GM19372 (cell line): ENCODE results near the gene SMIM7.
"Not testable (repeated sequence)": the region's sequence is repeated elsewhere in the genome, so short reads cannot be mapped to it uniquely, and the experiment has no call there.

Experiments
- ATAC-seq: cut with Tn5 transposase; IDR thresholded peaks from one replicate; pipeline ENCODE4 v1.9.1; 2021; ENCODE audit warnings: mild to moderate bottlenecking, low read depth, moderate library complexity; ENCODE audit not compliant: unreplicated experiment

Gene SMIM7

DNA sequence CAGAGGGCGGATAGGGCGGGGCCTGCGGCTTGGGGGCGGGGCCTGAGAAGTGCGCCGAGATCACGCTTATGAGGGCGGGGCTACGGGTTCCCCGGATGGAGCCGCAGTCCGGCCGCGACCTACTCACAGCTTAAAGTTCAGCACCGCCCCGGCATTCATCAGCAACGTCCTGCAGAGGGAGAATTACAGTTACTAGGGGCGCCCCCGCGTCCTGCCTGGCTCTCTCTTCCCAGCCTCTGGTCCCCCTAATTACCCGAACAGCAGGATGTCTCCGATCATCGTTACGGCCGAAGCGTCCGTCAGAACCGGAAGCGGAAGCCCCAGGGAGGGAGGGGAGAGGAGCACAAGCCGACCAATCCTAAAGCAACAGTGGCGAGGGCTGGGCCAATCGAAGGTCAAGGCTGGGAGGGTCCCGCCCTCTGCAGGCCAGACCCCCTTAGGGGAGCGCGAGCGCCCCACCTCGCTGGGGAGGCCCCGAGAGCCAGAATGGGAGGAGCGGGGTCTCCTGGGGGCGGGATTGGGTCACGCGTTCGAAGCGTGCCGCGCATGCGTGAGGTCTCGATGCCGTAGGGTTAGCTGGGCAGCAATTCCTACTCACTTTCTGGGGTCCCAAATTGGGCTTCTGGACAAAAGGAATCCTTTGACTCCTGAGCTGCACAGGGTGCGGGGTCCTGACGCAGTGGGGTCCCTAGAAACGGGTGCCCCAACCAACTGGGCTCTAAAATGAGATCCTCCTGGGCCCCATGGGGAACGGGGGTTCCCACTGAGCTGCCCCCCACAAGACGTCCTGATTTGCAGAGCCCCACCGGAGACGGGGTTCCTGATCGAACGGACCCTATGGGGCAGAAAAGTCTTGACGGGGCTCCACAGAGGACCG, at the start of gene SMIM7:
TSS of gene SMIM7 (minus strand) at position 313 of the 877 bp plus-strand sequence. CDS start at position 279, 34 bp downstream.
- peak; percentile 88 for ATAC-seq

DNA sequence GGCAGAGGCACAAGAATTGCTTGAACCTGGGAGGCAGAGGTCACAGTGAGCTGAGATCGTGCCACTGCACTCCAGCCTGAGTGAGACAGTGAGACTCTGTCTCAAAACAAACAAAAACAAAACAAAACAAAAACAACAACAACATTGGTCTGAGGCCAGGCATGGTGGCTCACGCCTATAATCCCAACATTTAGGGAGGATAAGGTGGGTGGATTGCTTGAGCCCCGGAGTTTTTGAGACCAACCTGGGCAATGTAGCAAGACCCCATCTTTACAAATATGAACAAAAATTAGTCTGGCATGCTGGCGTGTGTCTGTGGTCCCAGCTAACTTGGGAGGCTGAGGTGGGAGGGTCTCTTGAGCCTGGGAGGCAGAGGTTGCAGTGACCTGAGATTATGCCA, 43.7 kb upstream of the SMIM7 start:
- no peak for ATAC-seq

DNA sequence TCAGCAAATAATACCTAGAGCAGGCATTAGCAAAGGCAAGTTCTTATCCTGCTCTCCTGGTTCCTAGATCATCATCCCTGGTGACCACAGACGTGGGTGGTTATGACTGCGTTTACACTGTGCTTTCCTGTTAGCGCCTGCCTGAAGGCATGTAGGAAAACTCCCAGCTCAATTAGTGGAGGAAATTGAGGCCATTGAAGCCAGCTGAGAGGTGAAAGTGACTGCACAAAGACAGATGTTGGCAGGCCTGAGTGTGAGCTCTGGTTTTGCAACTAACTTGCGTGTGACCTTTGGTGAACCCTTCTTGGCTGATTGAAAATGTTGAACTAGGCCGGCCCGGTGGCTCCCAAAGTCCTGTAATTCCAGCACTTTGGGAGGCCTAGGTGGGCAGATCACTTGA, 42.2 kb upstream of the SMIM7 start:
- ATAC-seq: no peak

DNA sequence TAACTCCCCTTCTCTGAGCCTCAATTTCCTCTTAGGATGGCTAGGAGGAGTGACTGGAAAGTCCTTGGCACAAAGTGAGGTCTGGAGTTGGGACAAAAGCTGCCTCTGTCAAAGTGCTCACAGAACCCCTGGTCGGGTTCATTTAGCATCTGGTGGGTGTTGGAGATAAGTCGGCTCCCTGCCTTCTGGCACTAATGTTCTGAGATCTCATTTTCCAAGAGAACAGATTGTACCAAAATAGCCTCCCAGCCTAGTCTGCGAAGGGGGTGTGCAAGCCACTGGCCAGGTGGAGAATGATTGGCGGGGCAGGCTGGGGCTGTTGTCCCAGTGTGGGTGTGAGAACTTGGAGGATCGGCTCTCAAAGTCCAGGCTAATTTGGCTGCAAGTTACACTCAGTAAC, 39.0 kb upstream of the SMIM7 start:
- ATAC-seq: no peak

DNA sequence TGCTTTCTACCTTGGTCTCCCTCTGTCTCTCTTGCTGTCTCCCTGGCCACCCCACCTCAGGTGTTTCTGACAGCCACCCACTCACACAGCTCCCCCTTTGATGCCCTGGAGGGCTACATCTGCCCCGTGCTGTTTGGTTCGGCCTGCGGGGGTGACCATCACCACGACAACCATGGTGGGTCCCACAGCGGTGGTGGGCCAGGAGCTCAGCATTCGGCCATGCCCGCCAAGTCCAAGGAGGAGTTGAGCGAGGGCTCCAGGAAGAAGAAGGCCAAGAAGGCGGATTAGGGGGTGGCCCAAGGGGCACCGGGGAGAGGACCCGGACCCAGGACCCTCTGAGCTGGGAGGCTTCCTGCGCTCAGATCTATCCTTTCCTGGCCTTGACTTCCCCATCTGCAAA, 28.1 kb upstream of the SMIM7 start:
- ATAC-seq: no peak

DNA sequence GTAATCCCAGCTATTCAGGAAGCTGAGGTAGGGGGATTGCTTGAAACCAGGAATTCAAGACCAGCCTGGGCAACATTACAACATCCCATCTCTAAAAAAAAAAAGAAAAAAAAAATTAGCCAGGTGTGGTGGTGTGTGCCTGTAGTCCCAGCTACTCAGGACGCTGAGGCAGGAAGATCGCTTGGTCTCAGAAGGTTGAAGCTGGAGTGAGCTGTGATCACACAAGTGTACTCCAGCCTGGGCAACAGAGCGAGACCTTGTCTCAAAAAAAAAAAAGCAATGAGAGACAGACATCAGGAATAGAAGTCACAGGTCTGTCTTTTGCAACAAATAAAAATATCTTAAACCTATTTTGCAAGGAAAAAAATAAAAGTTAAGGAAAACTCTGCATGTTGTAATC, 24.3 kb upstream of the SMIM7 start:
- ATAC-seq: no peak

DNA sequence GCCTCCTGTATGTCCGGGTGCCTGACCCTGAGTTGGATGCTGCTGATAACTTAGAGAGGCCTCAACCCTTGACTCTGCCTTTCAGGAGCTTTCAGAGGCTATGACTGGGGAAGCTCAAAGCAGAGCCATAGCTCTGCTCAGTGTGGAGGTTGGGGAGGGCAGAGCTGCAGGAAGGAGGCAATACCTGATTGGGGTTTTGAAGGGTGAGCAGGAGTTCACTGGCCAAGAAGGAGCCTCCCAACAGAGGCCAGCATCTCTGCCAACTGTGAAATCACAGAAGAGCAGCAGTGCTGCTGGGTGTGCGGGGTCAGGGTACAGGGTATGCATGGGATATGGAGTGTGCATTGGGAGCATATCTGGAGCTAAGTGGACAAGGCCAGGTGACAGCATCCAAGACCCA, 22.6 kb upstream of the SMIM7 start:
- no peak for ATAC-seq

DNA sequence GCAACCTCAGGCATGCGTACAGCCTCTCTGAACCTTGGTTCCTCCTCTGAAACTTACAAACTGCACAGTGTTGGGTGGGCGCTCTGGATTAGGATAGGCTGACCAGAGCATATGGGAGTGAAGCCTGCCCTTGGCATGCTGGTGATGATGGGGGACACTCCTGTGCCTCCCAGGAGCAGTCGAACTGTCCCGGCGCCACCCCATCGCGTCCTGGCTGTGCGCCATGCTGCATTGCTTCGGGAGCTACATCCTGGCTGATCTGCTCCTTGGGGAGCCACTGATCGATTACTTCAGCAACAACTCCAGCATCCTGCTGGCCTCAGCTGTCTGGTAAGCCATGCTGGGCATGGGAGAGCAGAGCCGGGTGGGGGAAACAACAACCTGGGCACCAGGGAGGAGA, 19.9 kb upstream of the SMIM7 start:
- ATAC-seq: no peak

DNA sequence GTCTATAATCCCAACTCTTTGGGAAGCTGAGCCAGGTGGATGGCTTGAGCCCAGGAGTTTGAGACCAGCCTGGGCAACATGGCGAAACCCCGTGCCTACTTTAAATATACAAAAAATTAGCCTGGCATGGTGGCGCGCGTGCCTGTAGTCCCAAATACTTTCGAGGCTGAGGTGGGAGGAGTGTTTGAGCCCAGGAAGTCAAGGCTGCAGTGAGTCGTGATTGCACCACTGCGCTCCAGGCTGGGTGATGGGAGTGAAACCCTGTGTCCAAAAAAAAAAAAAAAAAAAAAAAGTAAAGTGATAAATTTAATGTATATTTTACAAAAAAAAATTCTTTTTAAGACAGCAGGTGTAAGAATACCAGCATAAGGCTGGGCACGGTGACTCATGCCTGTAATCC, 18.6 kb upstream of the SMIM7 start:
- no peak for ATAC-seq

DNA sequence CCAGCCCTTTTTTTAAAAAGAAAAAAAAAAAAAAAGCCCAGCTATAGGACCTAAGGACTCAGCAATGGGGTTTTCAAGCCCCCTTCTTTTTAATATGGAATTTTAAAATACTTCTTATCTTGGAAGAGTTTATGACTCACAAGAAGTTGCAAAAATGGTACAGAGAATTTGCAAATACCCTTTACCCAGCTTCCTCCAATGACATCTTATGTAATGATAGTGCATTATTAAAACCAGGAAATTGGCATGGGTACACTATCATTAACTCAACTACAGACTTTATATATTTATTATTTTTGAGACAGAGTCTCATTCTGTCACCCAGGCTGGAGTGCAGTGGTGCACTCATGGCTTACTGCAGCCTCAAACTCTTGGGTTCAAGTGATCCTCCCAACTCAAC, 17.1 kb upstream of the SMIM7 start:
- ATAC-seq: no peak

DNA sequence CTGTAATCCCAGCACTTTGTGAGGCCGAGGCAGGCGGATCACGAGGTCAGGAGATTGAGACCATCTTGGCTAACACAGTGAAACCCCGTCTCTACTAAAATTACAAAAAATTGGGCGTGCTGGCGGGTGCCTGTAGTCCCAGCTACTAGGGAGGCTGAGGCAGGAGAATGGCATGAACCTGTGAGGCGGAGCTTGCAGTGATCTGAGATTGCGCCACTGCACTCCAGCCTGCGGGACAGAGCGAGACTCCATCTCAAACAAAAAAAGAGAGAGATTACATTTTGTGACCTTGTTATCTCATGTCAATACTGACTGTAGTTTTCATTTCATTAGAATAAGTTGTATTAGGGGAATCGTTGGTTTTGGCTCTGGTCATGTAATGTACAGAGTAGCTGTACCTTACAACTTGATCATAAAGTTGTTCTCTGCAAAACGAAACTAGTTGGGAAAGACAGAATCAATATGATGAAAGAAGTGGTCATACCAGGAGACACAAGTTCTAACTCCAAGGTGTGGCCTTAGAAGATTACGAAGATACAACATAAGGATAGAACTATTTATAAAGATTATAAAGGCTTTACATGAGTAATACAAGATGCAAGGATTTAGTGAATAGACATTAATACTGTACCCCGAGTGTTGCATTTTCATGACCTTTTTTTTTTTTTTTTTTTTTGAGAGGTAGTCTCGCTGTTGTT, 16.3 kb upstream of the SMIM7 start:
- no peak for ATAC-seq

DNA sequence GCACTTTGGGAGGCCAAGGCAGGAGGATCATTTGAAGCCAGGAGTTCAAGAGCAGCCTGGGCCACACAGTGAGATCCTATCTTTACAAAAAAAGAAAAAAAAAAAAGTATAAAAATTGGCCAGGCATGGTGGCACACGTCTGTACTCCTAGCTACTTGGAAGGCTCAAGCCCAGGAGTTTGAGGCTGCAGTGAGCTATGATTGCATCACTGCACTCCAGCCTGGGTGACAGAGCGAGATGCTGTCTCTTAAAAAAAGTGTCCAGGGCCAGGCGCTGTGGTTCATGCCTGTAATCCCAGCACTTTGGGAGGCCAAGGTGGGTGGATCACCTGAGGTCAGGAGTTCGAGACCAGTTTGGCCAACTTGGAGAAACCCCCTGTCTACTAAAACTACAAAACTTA, 13.9 kb upstream of the SMIM7 start:
- ATAC-seq: not testable (repeated sequence)

DNA sequence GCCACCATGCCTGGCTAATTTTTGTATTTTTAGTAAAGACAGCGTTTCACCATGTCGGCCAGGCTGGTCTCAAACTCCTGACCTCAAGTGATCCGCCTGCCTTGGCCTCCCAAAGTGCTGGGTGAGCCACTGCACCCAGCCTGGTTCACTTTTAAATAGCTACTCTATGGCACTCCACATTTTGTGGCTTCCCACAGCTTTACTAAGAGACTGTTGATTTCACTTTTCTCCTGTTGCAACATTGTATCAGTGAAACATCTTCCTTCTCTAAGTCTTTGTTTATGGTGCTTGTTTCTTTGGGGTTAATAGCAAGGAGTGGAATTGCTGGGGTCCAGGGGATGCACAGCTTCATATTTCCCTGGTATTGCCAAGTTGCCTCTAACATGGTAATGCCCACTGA, 13.3 kb upstream of the SMIM7 start:
- no peak for ATAC-seq

DNA sequence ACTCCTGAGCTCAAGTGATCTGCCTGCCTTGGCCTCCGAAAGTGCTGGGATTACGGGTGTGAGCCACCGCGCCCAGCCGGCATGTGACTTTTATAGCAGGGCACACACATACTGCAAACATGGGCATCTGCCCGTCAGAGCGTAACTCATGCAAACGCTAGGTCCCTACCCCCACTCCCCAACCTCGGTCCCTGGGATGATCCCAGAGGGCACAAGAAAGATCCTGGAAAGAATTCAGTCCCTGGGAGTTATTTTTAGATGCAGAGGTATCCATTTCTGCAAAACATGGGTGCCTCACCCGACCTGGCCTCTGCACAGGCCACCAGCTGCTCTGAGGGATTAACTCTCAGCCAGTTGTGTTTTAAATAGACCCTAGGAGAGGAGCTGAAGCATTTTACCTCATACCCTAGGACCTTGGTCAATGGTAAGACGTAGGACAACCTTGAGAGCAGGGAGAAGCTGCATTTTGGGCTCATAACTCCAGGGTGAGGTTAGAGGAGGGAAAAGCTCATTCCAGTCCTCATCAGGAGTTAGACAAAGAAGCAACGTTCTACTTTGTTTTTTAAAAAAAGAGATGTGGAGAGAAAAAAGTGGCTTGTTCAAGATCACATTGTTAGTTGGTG, 11.8 kb upstream of the SMIM7 start:
- no peak for ATAC-seq

DNA sequence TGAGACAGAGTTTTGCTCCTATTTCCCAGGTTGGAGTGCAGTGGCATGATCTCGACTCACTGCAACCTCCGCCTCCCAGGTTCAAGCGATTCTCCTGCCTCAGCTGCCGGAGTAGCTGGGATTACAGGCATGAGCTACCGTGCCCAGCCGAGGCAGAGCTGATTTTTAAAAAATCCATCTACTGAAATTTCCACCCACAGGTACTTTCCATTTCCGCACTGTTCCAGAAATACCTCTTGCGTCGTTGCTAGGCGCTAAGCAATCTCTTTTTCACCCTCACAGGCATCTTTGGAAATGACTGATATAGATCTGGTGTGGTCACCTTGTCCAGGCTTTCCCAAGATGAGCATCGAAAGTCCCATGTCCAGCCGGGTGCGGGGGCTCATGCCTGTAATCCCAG, 10.3 kb upstream of the SMIM7 start:
- no peak for ATAC-seq

DNA sequence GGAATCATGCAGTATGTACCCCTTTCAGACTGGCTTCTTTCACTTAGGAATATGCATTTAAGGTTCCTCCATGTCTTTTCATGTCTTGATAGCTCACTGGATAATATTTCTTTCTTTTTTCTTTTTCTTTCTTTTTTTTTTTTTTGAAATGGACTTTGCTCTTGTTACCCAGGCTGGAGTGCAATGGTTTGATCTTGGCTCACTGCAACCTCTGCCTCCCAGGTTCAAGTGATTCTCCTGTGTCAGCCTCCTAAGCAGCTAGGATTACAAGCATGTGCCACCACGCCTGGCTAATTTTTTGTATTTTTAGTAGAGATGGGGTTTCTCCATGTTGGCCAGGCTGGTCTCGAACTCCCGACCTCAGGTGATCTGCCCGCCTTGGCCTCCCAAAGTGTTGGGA, 8.8 kb upstream of the SMIM7 start:
- ATAC-seq: not testable (repeated sequence)

DNA sequence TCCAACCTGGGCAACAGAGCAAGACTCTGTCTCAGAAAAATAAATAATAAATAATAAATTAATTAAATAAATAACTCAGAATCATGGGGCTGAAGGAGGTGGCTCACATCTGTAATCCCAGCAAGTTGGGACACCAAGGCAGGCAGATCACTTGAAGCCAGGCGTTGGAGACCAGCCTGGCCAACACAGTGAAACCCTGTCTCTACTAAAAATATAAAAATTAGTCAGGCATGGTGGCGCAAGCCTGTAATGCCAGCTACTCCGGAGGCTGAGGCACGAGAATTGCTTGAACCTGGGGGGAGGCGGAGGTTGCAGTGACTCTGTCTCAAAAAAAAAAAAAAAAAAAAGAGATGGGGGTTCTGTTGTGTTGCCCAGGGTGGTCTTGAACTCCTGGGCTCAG, 8.2 kb upstream of the SMIM7 start:
- ATAC-seq: no peak

DNA sequence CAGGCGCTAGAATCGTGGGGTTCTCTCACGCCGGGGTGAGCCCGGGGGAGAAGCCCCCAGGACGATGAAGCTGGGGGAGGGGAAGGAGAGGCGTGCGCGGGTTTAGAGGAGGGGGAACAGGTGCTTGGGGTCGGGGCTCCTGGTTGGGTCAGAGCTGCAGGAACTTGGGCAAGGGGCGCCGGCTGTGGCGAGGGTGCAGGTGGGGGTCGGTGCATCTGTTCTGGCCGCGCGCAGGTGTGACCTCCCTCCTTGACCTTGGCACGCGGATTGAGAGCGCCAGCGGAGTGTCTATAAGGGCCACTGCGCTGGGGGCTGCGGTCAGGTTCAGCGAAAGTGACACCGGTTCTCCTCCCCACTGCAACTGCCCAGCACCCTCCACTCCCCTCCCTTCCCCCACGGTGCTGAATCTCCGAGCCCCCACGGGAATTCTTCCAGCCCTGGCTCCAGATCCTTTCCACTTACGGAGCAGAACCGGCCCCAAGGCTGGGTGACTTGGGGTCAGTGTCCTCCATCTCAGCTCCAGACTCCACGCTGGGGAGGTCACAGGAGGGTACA, 1.6 kb upstream of the SMIM7 start:
- ATAC-seq: no peak

DNA sequence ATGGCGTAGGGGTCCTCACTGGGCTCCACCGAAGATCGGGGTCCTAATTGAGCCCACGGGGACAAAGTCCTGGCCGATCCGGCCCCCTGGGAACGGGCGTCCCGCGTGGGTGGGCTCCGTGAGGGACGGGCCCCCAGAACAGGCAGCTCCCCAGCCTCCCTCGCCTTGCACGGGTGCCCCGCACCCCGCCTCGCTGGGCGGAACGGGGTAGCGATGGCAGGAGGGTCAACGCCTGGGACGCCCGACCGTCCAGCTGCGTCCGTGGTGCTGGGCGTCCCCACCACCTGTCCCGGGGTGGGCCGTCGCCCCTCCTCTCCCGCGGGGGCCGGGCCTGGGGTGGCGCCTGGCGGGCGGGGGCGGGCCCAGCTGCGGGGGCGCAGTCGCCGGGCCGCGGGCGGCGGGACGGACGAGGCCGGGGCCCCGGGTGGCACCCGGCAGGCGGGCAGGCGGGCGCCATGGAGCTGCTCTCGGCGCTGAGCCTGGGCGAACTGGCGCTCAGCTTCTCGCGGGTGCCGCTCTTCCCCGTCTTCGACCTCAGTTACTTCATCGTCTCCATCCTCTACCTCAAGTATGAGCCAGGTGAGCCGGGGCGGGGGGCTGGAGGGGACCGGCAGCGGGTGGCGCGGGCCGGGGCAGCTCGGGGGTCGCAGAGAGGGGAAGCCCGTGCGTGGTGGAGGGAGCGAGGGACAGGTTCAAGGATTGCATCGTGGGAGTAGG, 977 bp upstream of the SMIM7 start, which contains the start of gene TMEM38A:
TSS of gene TMEM38A (plus strand) at position 377 of the 717 bp plus-strand sequence. CDS start at position 456, 79 bp downstream.
- ATAC-seq: no peak

DNA sequence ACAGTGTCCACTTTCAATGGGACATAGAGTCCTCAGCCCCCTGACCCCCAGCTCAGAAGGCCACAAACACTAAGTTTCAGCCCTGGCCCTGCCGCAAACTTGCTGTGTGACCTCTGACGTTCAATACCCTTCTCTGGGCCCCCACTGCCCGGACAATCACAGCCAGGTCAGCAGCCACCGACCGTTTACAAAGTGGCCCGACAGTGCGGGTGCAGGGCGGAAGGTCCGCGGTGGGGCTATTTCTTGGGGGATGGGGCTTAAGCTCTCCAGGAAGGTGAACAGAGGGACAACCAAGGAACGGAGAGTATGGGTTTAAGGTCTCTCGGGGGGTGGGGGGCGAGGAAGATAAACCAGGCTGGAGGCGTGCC, 496 bp downstream of the SMIM7 start:
- ATAC-seq: no peak

DNA sequence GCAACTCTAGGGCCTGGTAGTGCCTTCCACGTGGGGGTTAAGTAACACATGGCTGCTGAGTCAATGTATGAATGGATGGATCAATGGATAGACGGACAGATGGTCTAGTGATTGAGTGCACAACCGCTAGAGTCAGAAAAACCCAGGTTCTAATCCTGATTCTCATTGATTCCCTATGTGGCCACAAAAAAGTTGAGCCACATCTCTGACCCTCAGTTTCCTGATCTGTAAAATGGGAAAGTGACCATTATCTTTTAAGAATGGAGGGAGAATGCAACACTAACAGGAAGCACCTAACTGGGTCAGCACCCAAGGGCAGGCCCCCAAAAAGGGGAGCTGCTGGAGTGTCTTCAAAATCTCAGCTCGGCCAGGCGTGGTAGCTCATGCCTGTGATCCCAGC, 2.6 kb downstream of the SMIM7 start:
- ATAC-seq: no peak
